ENCODE data around the gene DEPDC4. TPM values are rescaled to one million over a fixed set of nuclear protein-coding genes. Genes with fewer than 3 reads are reported as not detected.

DEPDC4 gene
- total RNA-seq, 4 donors from 2014 or later = 1.2 TPM; not detected in 3

DNA sequence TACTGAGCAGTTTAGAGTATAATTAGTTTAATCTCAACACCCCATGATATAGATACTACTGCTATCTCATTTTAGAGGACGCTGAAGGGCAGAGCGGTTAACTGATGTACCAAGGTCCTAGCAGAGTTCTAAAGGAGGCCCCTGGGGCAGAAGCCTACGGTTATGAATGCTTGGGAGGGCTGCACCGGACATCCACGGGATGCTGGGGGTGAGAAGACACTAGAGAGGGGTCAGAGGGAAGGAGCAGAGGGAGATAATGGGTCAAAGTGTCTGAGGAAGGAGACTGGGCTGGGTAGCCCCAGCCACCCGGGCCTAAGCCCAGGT lies 67.9 kb downstream of the DEPDC4 start:
- Histone ChIP-seq H3K4me1 (peaks cover 0 to 30% (median 11%) of the 10 kb centered on the region in 4 donors), H3K27me3 (no peaks in the 10 kb centered on the region)

DNA sequence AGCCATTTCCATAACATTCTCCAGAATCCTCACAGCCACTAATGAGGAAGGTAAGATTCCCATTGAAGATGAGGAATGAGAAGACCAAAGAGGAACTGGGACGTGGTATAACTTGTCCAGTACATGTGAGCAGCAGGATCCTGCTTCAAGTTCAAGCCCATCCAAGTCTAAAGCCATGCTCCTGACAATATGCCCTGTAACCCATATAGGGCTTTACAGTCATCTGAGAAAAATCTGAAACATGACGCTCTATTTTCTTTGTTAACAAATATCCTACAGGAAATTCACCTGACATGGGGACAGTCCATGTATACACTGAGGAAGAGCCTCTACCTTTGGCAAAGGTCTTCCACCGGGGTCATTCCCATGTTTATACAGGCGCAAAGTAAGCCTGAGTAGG lies 69.4 kb downstream of the DEPDC4 start:
- no peaks in the 10 kb centered on the region for H3K9me3 ChIP-seq
- H3K27ac ChIP-seq = no peak overlapping the region
- DNase-seq (ENCODE audit: low spot score in 2 of 2) = no peak
- H3K27me3 ChIP-seq = no peaks in the 10 kb centered on the region
- peaks cover 0 to 26% (median 11%) of the 10 kb centered on the region in 4 donors for H3K4me1 ChIP-seq
- 90 to 95% methylated on average over 4 of the region's 4 CpGs for WGBS, 2 donors
- H3K36me3 ChIP-seq = peaks cover 0 to 5% (median 0%) of the 10 kb centered on the region in 3 donors
- no peak overlapping the region for H3K4me3 ChIP-seq
- no peak for TF ChIP-seq CTCF (IDR thresholded peaks at IDR 0.05)
- TF ChIP-seq POLR2A (IDR thresholded peaks at IDR 0.05) = no peak
- TF ChIP-seq EP300 (IDR thresholded peaks at IDR 0.05) = no peak

More for the DNA sequence above, 67.9 kb downstream of the DEPDC4 start:
- 44 to 47% methylated on average over 6 of the region's 6 CpGs for WGBS, 2 donors
- Histone ChIP-seq H3K4me3 (peak overlapping the region; percentile 62 to 80 (median 69)), H3K27ac (peak overlapping the region in 3 of 4 donors; percentile 78 to 80 (median 80)), H3K36me3 (peaks cover 0 to 5% (median 0%) of the 10 kb centered on the region in 3 donors), H3K9me3 (no peaks in the 10 kb centered on the region)
- no peak for DNase-seq (ENCODE audit: low spot score in 2 of 2)
- TF ChIP-seq EP300 (IDR thresholded peaks at IDR 0.05) (no peak), CTCF (IDR thresholded peaks at IDR 0.05) (no peak), POLR2A (IDR thresholded peaks at IDR 0.05) (no peak)

DNA sequence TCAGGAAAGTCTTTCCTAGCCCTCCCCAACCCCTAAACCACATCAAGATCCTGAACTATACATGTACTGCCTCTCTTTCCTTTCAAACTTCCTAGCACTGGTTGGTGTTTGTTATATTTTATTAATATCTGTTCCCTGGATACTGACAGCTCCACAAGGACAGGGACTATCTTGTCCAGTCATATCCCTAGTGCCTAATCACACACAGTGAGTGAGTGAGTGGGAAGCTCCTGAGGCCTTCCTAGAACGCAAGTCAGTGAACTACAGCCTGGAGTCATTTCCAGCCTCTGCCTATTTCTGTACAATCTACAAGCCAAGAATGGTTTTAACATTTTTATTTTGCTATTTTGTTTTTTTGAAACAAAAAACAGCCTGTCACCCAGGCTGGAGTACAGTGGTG lies 73.8 kb downstream of the DEPDC4 start:
- Histone ChIP-seq H3K27me3 (no peaks in the 10 kb centered on the region), H3K36me3 (peaks cover 0 to 5% (median 0%) of the 10 kb centered on the region in 3 donors), H3K9me3 (no peaks in the 10 kb centered on the region), H3K27ac (no peak overlapping the region), H3K4me3 (no peak overlapping the region), H3K4me1 (no peaks in the 10 kb centered on the region)
- 88 to 96% methylated on average over 1 of the region's 1 CpG for WGBS, 2 donors
- DNase-seq (ENCODE audit: low spot score in 2 of 2) = no peak
- TF ChIP-seq EP300 (IDR thresholded peaks at IDR 0.05) = no peak

Small RNA genes lying within 50 kb of the gene (small RNA-seq; reads per million reads assigned to genes)
- not detected for gene RF00019

Other genes starting within 250 kb of the DEPDC4 start
- 10 to 100 TPM; 30.2 to 42.0 (median 41.2) TPM for gene BLTP3B, start 124.2 kb downstream of the DEPDC4 start, total RNA-seq
- 10 to 100 TPM; 11.1 to 19.5 (median 15.5) TPM for gene ACTR6, start 66.3 kb downstream of the DEPDC4 start, total RNA-seq
- gene SCYL2, start 98 bp upstream of the DEPDC4 start, total RNA-seq = 10 to 100 TPM; 37.5 to 70.1 (median 54.6) TPM
- not detected for gene SLC17A8, start 90.0 kb upstream of the DEPDC4 start, total RNA-seq
- gene NR1H4, start 206.8 kb upstream of the DEPDC4 start, total RNA-seq = not detected

All from tibial nerve (tissue), 4 donors.